B cell (primary cell): ENCODE measurements around the gene METTL24.

Experiments used
- EZH2 ChIP-seq: IDR thresholded peaks from 2 replicates; pipeline ENCODE4 v1.6.1; 2012; ENCODE audit warnings: borderline replicate concordance, low read depth, mild to moderate bottlenecking, moderate library complexity, low read length; ENCODE audit not compliant: insufficient read depth, poor library complexity, severe bottlenecking
- TF ChIP-seq, protein P1 (sequence below): fragments of 200-600 bp; IDR thresholded peaks from one replicate; pipeline ENCODE4 v1.8.0; 2022; ENCODE audit warnings: antibody characterized with exemption, mild to moderate bottlenecking

DNA sequence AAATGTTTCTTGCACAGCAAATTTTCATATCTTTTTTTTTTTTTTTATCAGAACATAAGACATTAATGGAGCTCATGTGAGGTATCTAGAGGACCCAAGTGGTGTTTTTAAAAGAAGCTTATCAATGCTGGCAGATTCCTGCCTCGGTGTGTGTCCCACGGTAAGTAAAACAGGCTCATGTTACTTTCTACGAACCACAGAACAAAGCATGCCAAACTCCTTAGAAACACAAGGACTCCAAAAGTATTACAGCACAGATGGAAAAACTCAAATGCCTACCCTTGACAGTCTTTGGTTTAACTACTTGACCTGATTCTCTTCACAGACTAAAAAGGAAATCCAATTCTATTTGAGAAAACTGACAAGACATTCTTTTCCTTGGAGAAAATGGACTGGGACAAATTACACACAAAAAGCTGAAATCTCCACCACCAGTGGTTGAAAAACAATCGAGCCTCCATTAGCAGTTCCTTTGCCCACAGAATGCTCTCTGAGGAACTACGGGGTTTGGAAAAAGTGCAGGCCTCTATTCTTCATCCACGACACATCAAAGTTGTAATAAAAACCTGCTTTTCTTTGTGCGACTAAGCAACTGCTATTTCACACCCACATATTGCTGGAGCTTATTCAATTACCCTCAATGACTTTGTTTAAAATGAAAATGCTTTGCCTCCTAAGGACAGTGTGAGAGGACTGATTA lies 5.4 kb downstream of the METTL24 start:
- TF ChIP-seq, protein P1, sequence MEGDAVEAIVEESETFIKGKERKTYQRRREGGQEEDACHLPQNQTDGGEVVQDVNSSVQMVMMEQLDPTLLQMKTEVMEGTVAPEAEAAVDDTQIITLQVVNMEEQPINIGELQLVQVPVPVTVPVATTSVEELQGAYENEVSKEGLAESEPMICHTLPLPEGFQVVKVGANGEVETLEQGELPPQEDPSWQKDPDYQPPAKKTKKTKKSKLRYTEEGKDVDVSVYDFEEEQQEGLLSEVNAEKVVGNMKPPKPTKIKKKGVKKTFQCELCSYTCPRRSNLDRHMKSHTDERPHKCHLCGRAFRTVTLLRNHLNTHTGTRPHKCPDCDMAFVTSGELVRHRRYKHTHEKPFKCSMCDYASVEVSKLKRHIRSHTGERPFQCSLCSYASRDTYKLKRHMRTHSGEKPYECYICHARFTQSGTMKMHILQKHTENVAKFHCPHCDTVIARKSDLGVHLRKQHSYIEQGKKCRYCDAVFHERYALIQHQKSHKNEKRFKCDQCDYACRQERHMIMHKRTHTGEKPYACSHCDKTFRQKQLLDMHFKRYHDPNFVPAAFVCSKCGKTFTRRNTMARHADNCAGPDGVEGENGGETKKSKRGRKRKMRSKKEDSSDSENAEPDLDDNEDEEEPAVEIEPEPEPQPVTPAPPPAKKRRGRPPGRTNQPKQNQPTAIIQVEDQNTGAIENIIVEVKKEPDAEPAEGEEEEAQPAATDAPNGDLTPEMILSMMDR, result no peak
- TF ChIP-seq EZH2, result no peak
